NCI-H69 (cell line): ENCODE results near the gene MMP15.

Experiments used
- DNase-seq: peaks from one replicate; lab custom pipeline; 2025; lab: John Stamatoyannopoulos, UW

The MMP15 gene

GRCh38 chr16:58035356-58036170, 10.0 kb downstream of the MMP15 start:
- DNase-seq = peak; percentile 9

- DNase-seq = no peak
Observed at GRCh38 chr16:58036943-58037342, 11.4 kb downstream of the MMP15 start.

- no peak for DNase-seq
Observed at GRCh38 chr16:58037365-58038057, 12.0 kb downstream of the MMP15 start.

DNA sequence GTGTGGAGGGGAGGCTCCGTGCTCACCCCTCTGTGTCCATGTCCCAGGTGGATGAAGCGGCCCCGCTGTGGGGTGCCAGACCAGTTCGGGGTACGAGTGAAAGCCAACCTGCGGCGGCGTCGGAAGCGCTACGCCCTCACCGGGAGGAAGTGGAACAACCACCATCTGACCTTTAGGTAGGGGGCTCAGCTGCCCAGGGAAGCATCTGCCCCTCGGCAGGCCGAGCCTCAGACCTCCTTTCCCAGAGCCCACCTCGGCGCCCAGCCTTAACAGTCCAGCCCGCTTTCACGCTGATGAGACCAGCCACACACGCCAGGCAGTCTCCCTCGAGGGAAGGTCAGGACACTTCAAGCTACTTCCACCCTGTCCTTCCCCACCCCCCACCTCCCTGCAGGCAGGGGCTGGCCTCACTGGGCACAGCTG, 12.7 kb downstream of the MMP15 start:
- no peak for DNase-seq

DNA sequence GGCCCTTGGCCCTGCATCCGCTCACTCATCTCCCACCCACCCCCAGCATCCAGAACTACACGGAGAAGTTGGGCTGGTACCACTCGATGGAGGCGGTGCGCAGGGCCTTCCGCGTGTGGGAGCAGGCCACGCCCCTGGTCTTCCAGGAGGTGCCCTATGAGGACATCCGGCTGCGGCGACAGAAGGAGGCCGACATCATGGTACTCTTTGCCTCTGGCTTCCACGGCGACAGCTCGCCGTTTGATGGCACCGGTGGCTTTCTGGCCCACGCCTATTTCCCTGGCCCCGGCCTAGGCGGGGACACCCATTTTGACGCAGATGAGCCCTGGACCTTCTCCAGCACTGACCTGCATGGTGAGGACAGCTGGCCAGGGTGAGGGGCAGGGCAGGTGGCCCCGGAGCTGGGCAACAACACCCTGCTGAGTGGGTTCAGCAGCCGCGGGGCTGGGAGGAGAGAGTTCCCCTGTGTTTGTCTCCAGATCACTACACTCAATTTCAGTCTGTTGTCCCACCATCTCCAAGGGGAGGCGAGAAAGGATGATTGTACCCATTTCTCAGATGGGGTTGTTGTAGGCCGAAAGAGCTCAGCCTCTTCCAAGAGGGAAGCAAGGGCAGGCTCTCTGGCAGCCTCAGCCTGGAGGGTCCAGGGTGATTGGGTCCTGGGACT, 14.4 kb downstream of the MMP15 start:
- no peak for DNase-seq

- DNase-seq = no peak
Observed at GRCh38 chr16:58040496-58040846, 14.9 kb downstream of the MMP15 start.

DNA sequence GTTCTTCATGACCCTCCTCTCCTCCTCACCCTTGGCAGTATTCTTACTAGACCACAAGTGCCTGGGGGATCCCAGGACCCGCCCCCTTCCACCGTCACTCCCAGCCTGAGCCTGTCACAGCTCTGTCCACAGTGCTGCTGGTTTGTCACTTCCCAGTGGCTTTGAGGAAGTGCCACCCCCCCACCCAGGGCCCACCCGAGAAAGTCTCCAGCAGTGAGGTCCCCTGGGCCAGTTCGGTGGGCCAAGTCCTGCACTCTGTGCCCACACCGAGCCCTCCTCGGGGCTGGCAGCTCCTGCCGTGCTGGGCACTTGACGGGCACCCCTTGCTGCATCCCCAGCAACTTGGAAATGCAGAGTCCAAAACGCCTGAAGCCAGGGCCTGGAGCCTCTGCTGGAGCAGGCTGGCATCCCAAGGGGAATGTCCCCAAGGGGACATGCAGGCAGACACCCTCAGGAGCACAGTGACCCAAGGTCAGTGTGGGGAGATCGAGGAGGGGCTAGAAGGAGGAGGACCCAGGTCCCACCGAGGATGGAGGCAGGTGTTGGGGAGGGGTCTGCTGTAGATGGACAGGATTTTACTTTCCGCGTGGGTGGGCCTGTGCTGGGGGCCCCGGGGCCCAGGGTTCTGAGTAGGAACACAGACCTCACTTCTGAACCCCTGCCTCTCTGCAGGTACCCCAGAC, 15.5 kb downstream of the MMP15 start:
- DNase-seq = no peak

- no peak for DNase-seq
Observed at GRCh38 chr16:58041628-58041955, 16.0 kb downstream of the MMP15 start.

DNA sequence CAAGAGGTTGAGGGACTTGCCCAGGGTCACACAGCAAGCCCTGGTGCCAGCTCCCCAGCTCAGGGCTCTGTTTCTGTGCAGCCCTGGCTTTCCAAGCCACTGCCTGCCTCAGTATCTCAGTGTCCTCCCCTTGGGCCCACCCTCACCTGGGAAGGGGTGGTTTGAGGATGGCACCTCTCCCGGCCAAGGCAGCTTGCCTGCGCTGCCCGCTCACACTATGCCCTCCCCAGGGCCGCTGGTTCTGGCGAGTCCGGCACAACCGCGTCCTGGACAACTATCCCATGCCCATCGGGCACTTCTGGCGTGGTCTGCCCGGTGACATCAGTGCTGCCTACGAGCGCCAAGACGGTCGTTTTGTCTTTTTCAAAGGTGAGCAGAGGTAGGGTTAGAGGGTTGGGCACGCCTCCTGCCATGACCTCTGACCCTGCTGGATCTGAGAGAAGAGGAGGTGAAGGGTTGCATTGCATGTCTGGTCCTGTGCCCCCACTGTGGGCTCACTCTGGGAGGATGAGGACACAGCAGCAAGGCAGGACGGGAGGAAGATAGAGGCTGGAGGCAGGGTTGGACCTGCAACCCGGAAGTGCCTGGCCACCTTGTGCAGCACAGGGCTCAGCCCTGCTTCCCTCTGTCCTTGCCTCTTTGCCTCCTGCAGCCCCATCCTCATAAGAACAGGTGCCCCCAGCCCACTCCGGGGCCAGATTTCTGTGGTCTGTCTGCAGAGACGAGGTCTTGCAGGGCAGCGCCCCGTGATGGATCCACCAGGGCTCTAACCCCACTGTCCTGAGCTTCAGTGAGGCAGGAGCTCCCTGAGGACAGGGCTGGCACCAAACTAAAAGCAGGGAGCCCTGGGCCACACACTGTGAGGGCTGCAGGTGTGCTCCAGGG, 16.7 kb downstream of the MMP15 start:
- no peak for DNase-seq

DNA sequence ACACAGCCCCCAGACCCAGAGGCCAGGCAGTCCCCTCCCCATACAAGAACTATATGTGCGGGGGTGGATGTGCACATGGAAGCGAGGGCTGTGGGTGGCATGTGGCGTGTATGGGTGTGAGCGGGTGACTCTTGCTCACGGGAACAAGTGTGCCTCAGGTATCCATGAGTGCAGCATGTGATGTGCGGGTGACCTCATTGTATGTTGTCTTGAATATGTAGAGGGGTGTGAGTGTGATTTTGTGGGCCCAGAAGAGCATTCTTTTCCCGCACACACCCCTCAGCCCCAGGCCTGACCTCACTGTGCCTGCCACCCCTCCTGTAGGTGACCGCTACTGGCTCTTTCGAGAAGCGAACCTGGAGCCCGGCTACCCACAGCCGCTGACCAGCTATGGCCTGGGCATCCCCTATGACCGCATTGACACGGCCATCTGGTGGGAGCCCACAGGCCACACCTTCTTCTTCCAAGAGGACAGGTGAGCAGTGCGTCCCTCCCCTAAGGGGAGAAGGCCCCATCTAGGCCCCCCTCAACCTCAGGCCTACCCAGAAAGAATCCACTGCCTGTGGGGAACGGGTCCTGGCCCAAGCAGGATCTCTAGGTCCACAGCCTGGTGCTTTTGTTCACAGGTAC, 17.4 kb downstream of the MMP15 start:
- no peak for DNase-seq

DNA sequence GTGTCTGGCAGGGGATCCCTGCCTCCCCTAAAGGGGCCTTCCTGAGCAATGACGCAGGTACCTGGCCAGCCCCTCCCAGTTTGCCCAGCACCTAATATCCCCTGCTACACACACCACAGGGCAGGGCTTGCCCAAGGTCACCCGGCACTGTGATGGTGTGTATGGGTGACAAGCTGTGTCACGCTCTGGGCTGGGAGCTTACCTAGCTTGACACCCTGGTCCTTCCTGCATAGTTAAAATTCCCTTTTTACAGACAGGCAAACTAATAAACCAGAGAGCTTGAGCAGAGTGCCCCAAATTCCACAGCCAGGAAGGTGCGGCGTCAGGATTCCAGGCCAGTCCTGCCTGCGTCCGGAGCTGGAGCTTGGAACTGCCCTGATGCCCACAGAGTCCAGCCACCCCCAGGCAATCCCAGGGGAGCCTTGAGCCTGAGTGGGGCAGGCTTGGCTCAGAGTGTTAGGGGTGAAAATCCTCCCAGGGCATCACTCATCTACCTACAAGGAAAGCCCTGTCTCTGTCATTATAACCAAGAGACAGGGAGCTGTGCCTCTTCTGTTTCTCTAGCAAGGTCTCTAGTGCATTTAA, 18.1 kb downstream of the MMP15 start:
- no peak for DNase-seq

GRCh38 chr16:58044266-58045019, 18.9 kb downstream of the MMP15 start:
- DNase-seq = no peak

DNA sequence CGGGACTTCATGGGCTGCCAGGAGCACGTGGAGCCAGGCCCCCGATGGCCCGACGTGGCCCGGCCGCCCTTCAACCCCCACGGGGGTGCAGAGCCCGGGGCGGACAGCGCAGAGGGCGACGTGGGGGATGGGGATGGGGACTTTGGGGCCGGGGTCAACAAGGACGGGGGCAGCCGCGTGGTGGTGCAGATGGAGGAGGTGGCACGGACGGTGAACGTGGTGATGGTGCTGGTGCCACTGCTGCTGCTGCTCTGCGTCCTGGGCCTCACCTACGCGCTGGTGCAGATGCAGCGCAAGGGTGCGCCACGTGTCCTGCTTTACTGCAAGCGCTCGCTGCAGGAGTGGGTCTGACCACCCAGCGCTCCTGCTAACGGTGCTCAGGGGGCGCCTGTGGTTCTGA, 19.5 kb downstream of the MMP15 start:
- DNase-seq = no peak

GRCh38 chr16:58046054-58046881, 20.7 kb downstream of the MMP15 start:
- DNase-seq = no peak

GRCh38 chr16:58046936-58047335, 21.4 kb downstream of the MMP15 start:
- no peak for DNase-seq

- DNase-seq = no peak
Observed at GRCh38 chr16:58047557-58048348, 22.2 kb downstream of the MMP15 start.

DNA sequence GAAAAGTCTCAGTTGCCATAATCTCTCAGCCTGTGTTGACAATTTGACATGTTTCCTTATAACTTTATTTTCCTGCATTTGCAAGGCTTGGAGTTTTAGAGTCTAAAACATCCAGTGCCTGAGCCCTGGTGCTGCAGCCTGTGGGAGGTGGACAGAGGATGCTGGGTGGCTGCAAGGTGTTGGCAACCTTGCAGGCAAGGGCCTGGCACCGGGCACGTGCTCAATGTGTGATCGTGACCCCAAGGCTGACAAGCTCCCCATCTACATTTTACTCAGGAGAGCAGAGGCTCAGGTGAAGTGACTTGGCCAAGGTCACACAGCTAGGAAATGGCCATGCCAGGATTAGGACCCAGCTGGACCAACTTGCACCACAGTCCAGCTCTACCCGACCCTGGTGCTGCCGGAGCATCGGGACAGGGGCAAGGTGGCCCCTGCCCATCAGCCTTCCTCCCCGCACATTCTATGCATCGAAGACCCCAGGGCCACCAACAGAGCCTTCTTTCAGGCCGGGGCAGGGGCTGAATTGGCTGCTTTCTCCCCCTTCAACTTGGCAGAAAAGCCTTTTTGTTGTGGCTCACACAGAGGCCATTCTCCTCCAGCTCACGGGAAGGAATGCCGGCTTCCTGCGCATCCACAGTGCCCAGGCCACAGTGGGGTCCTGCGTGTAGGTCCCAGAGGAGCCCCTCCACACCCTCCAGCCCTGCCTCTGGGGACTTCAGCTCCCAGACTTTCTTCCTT, 23.1 kb downstream of the MMP15 start:
- DNase-seq = no peak
